Type B pancreatic cell (in vitro differentiated cells): Measurements from ENCODE around the gene CACNA1F. TPM values are rescaled to one million over a fixed set of nuclear protein-coding genes. Genes with fewer than 3 reads are reported as not detected.

Experiments used
- DNase-seq: peaks from one replicate; pipeline ENCODE4 v3.0.0; 2021; ENCODE audit warnings: mixed read lengths; ENCODE audit not compliant: unreplicated experiment; ENCODE audit errors: extremely low spot score
- H3K27ac Mint-ChIP-seq: 2 replicates; pipeline ENCODE4 v1.8.0; 2021; ENCODE audit warnings: mild to moderate bottlenecking, mixed read lengths
- H3K27me3 Mint-ChIP-seq: 2 replicates; pipeline ENCODE4 v1.8.0; 2021; ENCODE audit warnings: mixed read lengths
- H3K36me3 Mint-ChIP-seq: 2 replicates; pipeline ENCODE4 v1.8.0; 2021; ENCODE audit warnings: mixed read lengths
- H3K4me1 Mint-ChIP-seq: one replicate; pipeline ENCODE4 v1.8.0; 2021; ENCODE audit warnings: mixed read lengths; ENCODE audit not compliant: unreplicated experiment
- H3K4me3 Mint-ChIP-seq: 2 replicates; pipeline ENCODE4 v1.8.0; 2021; ENCODE audit warnings: mild to moderate bottlenecking, mixed read lengths
- H3K9me3 Mint-ChIP-seq: 2 replicates; pipeline ENCODE4 v1.8.0; 2021; ENCODE audit warnings: mixed read lengths
- CTCF ChIP-seq: fragments of 200-600 bp; sonication (generic); conservative IDR thresholded peaks from 2 replicates; pipeline ENCODE4 v1.5.0; 2021; ENCODE audit warnings: antibody characterized with exemption, mild to moderate bottlenecking
- total RNA-seq: library from RNA; stranded (reverse); gene quantifications from 2 replicates; pipeline ENCODE4 v1.2.1, GENCODE V29; 2021; ENCODE audit warnings: low replicate concordance

Gene CACNA1F
- total RNA-seq, 1 donor from 2014 or later, result 0.17 TPM

GRCh38 chrX:49250066-49250465 lies 16.9 kb upstream of the CACNA1F start:
- Mint-ChIP-seq H3K27ac (no peak overlapping the region), H3K9me3 (no peaks in the 10 kb centered on the region), H3K27me3 (no peaks in the 10 kb centered on the region), H3K4me3 (no peak overlapping the region), H3K36me3 (peaks cover 4% of the 10 kb centered on the region), H3K4me1 (no peaks in the 10 kb centered on the region)
- no peak for TF ChIP-seq CTCF
- DNase-seq, result no peak

GRCh38 chrX:49249616-49250015 lies 16.5 kb upstream of the CACNA1F start:
- H3K36me3 Mint-ChIP-seq, result peaks cover 4% of the 10 kb centered on the region
- H3K9me3 Mint-ChIP-seq, result no peaks in the 10 kb centered on the region
- H3K4me1 Mint-ChIP-seq, result no peaks in the 10 kb centered on the region
- no peak overlapping the region for H3K27ac Mint-ChIP-seq
- H3K4me3 Mint-ChIP-seq, result no peak overlapping the region
- no peak for DNase-seq
- no peak for TF ChIP-seq CTCF
- H3K27me3 Mint-ChIP-seq, result no peaks in the 10 kb centered on the region

- Mint-ChIP-seq H3K27me3 (no peaks in the 10 kb centered on the region), H3K9me3 (no peaks in the 10 kb centered on the region), H3K36me3 (peaks cover 4% of the 10 kb centered on the region), H3K27ac (no peak overlapping the region), H3K4me1 (no peaks in the 10 kb centered on the region), H3K4me3 (no peak overlapping the region)
- no peak for DNase-seq
- TF ChIP-seq CTCF, result no peak
Measured at GRCh38 chrX:49249071-49249470, 15.9 kb upstream of the CACNA1F start.

- Mint-ChIP-seq H3K27me3 (no peaks in the 10 kb centered on the region), H3K4me1 (no peaks in the 10 kb centered on the region), H3K4me3 (no peak overlapping the region), H3K9me3 (no peaks in the 10 kb centered on the region), H3K36me3 (peaks cover 4% of the 10 kb centered on the region), H3K27ac (no peak overlapping the region)
- no peak for DNase-seq
- TF ChIP-seq CTCF, result no peak
Measured at GRCh38 chrX:49247916-49248811, 15.0 kb upstream of the CACNA1F start.

GRCh38 chrX:49247346-49247745 lies 14.2 kb upstream of the CACNA1F start:
- H3K27me3 Mint-ChIP-seq, result no peaks in the 10 kb centered on the region
- peaks cover 4% of the 10 kb centered on the region for H3K36me3 Mint-ChIP-seq
- H3K9me3 Mint-ChIP-seq, result no peaks in the 10 kb centered on the region
- no peaks in the 10 kb centered on the region for H3K4me1 Mint-ChIP-seq
- no peak overlapping the region for H3K27ac Mint-ChIP-seq
- no peak for TF ChIP-seq CTCF
- no peak overlapping the region for H3K4me3 Mint-ChIP-seq
- no peak for DNase-seq
